Peyer's patch (tissue), 4 donors: Measurements from ENCODE around the gene OGN.

Source experiments
- POLR2A ChIP-seq, 2 donors: fragments of 450-650 bp; IDR thresholded peaks; one replicate each; pipeline ENCODE4 v1.5.1; 2017; ENCODE audit warnings: antibody characterized with exemption in 2 of 2, mild to moderate bottlenecking in 2 of 2, moderate library complexity in 2 of 2
- TF ChIP-seq, protein P1 (sequence below), 6 experiments: fragments of 450-650 bp in 4 of 6; fragments of 200-600 bp in 2 of 6; sonication (generic) in 1 of 6; IDR thresholded peaks; one replicate each; pipeline ENCODE4 v1.5.1; 2017 to 2019; ENCODE audit warnings: antibody characterized with exemption in 6 of 6, mild to moderate bottlenecking in 3 of 6, moderate library complexity in 1 of 6

GRCh38 chr9:92406477-92406876 is 2.1 kb upstream of the OGN start:
- TF ChIP-seq, protein P1, sequence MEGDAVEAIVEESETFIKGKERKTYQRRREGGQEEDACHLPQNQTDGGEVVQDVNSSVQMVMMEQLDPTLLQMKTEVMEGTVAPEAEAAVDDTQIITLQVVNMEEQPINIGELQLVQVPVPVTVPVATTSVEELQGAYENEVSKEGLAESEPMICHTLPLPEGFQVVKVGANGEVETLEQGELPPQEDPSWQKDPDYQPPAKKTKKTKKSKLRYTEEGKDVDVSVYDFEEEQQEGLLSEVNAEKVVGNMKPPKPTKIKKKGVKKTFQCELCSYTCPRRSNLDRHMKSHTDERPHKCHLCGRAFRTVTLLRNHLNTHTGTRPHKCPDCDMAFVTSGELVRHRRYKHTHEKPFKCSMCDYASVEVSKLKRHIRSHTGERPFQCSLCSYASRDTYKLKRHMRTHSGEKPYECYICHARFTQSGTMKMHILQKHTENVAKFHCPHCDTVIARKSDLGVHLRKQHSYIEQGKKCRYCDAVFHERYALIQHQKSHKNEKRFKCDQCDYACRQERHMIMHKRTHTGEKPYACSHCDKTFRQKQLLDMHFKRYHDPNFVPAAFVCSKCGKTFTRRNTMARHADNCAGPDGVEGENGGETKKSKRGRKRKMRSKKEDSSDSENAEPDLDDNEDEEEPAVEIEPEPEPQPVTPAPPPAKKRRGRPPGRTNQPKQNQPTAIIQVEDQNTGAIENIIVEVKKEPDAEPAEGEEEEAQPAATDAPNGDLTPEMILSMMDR (IDR thresholded peaks at IDR 0.05): no peak
- TF ChIP-seq POLR2A (IDR thresholded peaks at IDR 0.05): no peak
